Measurements from ENCODE around the gene CABCOCO1.
A peak's percentile ranks its signal among the peaks of the same experiment; 100 is the strongest.
"Not testable (repeated sequence)": the region's sequence is repeated elsewhere in the genome, so short reads cannot be mapped to it uniquely, and the experiment has no call there.

Gene CABCOCO1

DNA sequence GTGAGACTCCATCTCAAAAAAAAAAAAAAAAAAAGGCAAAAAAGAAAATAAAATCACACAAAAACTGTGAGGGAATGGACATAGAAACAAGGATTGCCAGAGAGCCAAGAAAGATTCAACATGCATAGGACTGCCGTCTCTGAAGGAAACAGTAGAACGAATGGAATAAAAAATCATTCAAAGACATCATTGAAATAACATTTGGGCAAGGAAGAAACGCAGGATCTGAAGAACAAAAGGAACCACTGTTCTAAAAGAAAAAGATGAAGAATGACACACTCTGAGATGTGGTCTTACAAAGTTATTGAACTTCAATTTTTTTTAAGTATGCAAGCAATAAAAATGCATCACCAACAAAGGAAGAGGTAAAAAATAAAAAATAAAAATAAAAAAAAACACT is 57.2 kb downstream of the CABCOCO1 start:
- TF ChIP-seq, protein P1, sequence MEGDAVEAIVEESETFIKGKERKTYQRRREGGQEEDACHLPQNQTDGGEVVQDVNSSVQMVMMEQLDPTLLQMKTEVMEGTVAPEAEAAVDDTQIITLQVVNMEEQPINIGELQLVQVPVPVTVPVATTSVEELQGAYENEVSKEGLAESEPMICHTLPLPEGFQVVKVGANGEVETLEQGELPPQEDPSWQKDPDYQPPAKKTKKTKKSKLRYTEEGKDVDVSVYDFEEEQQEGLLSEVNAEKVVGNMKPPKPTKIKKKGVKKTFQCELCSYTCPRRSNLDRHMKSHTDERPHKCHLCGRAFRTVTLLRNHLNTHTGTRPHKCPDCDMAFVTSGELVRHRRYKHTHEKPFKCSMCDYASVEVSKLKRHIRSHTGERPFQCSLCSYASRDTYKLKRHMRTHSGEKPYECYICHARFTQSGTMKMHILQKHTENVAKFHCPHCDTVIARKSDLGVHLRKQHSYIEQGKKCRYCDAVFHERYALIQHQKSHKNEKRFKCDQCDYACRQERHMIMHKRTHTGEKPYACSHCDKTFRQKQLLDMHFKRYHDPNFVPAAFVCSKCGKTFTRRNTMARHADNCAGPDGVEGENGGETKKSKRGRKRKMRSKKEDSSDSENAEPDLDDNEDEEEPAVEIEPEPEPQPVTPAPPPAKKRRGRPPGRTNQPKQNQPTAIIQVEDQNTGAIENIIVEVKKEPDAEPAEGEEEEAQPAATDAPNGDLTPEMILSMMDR (conservative IDR thresholded peaks at IDR 0.05), result no peak
- no peak for TF ChIP-seq ZFX (IDR thresholded peaks at IDR 0.05)
- no peak overlapping the region for H3K27ac ChIP-seq

DNA sequence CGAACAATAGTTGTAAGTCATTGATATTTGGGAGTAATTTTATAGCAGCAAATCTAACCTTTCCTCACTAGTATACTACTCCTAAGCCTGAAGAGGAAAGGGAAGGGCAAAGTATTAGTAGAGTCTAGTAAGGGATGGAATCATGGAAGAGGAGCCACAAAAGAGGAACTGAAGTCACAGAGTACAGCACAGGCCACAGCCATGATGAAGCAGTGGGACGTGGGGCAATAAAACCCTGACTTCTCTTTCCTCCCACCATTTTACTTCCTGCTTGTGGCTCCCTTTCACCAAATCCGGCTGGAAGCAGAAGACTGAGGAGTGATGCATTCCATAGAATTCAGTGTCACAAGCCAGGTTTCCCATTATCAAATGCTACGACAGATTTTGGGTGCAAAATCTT is 58.7 kb downstream of the CABCOCO1 start:
- H3K27ac ChIP-seq, result no peak overlapping the region
- TF ChIP-seq, protein P1 (conservative IDR thresholded peaks at IDR 0.05), result no peak
- TF ChIP-seq ZFX (IDR thresholded peaks at IDR 0.05), result no peak

DNA sequence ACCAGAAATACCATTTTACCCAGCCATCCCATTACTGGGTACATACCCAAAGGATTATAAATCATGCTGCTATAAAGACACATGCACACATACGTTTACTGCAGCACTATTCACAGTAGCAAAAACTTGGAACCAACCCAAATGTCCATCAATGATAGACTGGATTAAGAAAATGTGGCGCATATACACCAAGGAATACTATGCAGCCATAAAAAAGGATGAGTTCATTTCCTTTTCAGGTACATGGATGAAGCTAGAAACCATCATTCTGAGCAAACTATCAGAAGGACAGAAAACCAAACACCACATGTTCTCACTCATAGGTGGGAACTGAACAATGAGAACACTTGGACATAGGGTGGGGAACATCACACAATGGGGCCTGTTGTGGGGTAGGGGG is 62.5 kb downstream of the CABCOCO1 start:
- not testable (repeated sequence) for H3K27ac ChIP-seq

DNA sequence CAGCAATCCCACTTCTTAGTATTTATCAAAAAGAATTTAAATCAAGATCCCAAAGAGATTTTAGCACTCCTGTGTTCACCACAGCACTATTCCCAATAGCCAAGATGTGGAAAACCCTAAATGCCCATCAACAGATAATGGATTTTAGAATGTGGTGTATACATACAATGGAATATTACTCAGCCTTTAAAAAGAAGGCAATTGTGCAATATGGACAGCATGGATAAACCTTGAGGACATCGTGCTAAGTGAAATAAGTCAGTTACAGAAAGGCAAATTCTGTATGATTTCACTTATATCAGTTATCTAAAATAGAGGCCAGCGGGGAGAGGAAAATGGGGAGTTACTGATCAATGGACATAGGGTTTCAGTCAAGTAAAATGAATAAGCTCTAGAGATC is 66.9 kb downstream of the CABCOCO1 start:
- TF ChIP-seq, protein P1 (conservative IDR thresholded peaks at IDR 0.05), result no peak
- TF ChIP-seq ZFX (IDR thresholded peaks at IDR 0.05), result no peak
- H3K27ac ChIP-seq, result no peak overlapping the region

DNA sequence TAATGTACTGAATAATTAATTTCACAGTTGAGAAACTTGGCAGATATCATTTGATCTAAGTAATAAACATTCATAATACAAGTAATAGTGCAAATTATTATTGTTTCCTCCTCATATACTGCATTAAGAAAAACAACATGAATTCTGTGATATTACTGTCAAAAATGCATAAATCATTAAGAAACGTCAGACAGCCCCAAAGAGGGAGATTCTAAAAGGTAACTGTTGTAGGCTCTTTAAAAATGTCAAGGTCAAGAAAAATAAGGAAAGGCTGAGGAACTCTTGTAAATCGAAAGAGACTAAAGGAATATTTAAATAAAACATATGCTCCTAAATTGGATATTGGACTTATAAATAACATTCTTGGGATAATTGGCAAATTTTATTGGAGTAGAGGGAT is 67.9 kb downstream of the CABCOCO1 start:
- H3K27ac ChIP-seq, result no peak overlapping the region
- TF ChIP-seq ZFX (IDR thresholded peaks at IDR 0.05), result no peak
- TF ChIP-seq, protein P1 (conservative IDR thresholded peaks at IDR 0.05), result no peak

DNA sequence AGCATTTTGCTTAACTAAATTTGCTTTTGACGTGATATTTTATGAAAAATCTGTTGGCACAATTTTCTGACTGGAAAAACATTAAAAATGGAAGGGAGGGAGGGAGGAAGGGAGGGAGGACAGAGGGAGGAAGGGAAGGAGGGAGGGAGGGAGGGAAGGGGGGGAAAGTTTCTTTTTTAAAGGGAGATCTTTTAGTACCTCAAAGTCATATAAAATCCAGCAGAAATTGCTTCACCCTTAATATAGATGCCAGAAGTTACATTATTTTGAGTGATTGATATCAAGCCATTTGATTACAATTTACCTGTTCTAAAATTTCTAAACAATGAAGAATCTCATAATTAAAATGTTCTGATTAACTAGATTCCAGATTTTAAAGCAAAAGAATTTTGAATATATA is 68.9 kb downstream of the CABCOCO1 start:
- H3K27ac ChIP-seq, result no peak overlapping the region
- TF ChIP-seq, protein P1 (conservative IDR thresholded peaks at IDR 0.05), result no peak
- no peak for TF ChIP-seq ZFX (IDR thresholded peaks at IDR 0.05)

DNA sequence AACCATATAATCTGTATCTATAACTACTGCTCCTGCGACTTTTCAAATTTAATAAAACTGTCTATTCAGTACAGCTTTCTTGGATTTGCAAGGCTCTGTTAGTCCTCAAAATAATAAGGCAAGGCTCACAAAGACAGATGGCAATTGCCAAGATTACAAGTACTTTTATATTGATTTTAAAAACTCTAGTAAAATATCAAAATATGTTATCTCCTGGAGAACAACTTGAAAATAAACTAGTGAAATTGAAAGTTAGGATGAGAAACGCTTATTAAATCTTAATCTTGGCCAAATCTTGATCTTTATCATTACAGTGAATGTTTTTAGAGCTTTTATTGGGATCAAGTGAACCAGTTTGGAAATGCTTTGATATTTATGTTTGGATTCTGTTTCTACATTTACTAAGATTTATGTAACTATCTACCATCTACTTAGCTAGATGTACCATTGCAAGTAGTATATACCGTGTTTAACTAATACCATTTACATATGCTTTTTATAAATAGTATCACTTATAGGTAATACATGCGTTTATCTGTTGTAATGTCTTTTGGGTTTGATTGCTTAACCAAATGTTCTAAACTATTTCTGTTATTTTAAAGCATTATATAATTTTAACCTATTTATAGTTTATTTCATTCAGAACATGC is 70.0 kb downstream of the CABCOCO1 start:
- H3K27ac ChIP-seq, result no peak overlapping the region
- TF ChIP-seq, protein P1 (conservative IDR thresholded peaks at IDR 0.05), result no peak
- no peak for TF ChIP-seq ZFX (IDR thresholded peaks at IDR 0.05)

DNA sequence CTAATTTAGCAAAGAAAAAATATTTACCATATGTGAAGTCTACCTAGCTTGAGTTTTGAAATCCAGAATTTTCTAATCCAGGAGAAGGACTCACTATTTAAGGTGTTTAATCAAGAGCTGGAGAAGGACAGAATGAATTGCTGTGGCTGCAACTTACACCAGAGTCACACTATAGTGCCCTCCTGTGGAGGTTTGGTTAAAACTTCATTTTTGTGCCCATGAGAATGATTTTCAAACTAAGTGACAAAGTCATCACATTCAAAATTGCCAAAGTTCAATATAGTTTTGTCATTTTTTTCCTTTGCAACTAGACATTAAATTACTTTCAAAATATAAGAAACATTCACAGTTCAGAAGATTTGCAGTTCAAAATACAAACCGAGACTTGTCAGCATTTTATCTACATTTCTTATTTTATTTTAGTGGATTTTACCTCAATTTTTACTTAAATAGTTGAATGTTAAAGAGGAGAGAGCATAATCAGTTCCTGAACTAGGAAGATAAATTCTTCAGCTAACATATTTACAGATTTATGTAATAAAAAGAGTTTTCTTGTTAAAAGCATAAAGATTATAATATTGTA is 70.7 kb downstream of the CABCOCO1 start:
- H3K27ac ChIP-seq, result no peak overlapping the region
- no peak for TF ChIP-seq ZFX (IDR thresholded peaks at IDR 0.05)
- TF ChIP-seq, protein P1 (conservative IDR thresholded peaks at IDR 0.05), result peak; percentile 87
